IPS DF 19.7 (cell line): ENCODE measurements around the gene MARVELD1.
"Not testable (repeated sequence)": the region's sequence is repeated elsewhere in the genome, so short reads cannot be mapped to it uniquely, and the experiment has no call there.

ENCODE experiments used
- DNase-seq: peaks from one replicate; pipeline ENCODE4 v3.0.0-alpha.2; 2013; ENCODE audit warnings: low read depth, low spot score

MARVELD1 gene

GRCh38 chr10:97690133-97690532 lies 23.4 kb upstream of the MARVELD1 start:
- DNase-seq, result no peak

- not testable (repeated sequence) for DNase-seq
Measured at GRCh38 chr10:97698072-97698655, 15.4 kb upstream of the MARVELD1 start.

- DNase-seq, result no peak
Measured at GRCh38 chr10:97701438-97702069, 12.0 kb upstream of the MARVELD1 start.

- DNase-seq, result no peak
Measured at GRCh38 chr10:97703398-97704067, 10.0 kb upstream of the MARVELD1 start.

GRCh38 chr10:97704341-97704740 lies 9.2 kb upstream of the MARVELD1 start:
- no peak for DNase-seq

- DNase-seq, result no peak
Measured at GRCh38 chr10:97705006-97705670, 8.4 kb upstream of the MARVELD1 start.

GRCh38 chr10:97707134-97707861 lies 6.2 kb upstream of the MARVELD1 start:
- no peak for DNase-seq

- no peak for DNase-seq
Measured at GRCh38 chr10:97708167-97708566, 5.4 kb upstream of the MARVELD1 start.

- DNase-seq, result no peak
Measured at GRCh38 chr10:97708976-97709946, 4.3 kb upstream of the MARVELD1 start.

- DNase-seq, result no peak
Measured at GRCh38 chr10:97711640-97712572, 1.6 kb upstream of the MARVELD1 start.

GRCh38 chr10:97713826-97714400 lies 383 bp downstream of the MARVELD1 start:
- DNase-seq, result no peak

GRCh38 chr10:97714401-97715258 lies 1.1 kb downstream of the MARVELD1 start:
- DNase-seq, result no peak

- DNase-seq, result no peak
Measured at GRCh38 chr10:97715259-97715874, 1.8 kb downstream of the MARVELD1 start.

- DNase-seq, result no peak
Measured at GRCh38 chr10:97717627-97718026, 4.1 kb downstream of the MARVELD1 start.

GRCh38 chr10:97718178-97718577 lies 4.6 kb downstream of the MARVELD1 start:
- no peak for DNase-seq

GRCh38 chr10:97718659-97719142 lies 5.2 kb downstream of the MARVELD1 start:
- DNase-seq, result no peak

- no peak for DNase-seq
Measured at GRCh38 chr10:97719602-97720001, 6.1 kb downstream of the MARVELD1 start.
